Activated CD4-positive, alpha-beta T cell treated with anti-CD3 and anti-CD28 coated beads, Interleukin-2, amount 10 ng/mL, durations not matched to agents 24 days and 14 days (primary cell): Measurements from ENCODE around the gene DISC1. TPM values are rescaled to one million over a fixed set of nuclear protein-coding genes. Genes with fewer than 3 reads are reported as not detected.
A peak's percentile ranks its signal among the peaks of the same experiment; 100 is the strongest.

Source experiments
- DNase-seq: peaks from one replicate; pipeline ENCODE4 v3.0.0; 2022
- H3K27ac Mint-ChIP-seq: one replicate; pipeline ENCODE4 v1.8.0; 2022; ENCODE audit warnings: mild to moderate bottlenecking, mixed read lengths
- H3K27me3 Mint-ChIP-seq: one replicate; pipeline ENCODE4 v1.8.0; 2022; ENCODE audit warnings: mixed read lengths
- H3K36me3 Mint-ChIP-seq: one replicate; pipeline ENCODE4 v1.8.0; 2022; ENCODE audit warnings: low read depth, mild to moderate bottlenecking, mixed read lengths
- H3K4me1 Mint-ChIP-seq: one replicate; pipeline ENCODE4 v1.8.0; 2021; ENCODE audit warnings: mixed read lengths
- H3K4me3 Mint-ChIP-seq: one replicate; pipeline ENCODE4 v1.8.0; 2022; ENCODE audit warnings: mild to moderate bottlenecking, moderate library complexity, mixed read lengths
- H3K9me3 Mint-ChIP-seq: one replicate; pipeline ENCODE4 v1.8.0; 2021; ENCODE audit warnings: mixed read lengths
- intact Hi-C: fragments of 100-400 bp; cut with micrococcal nuclease; formaldehyde crosslinking; loops from one replicate; pipeline ENCODE4 v1.15.1; 2023
- total RNA-seq: library from RNA; stranded (reverse); gene quantifications from 2 replicates; pipeline ENCODE4 v1.2.3, GENCODE V29; 2022

The DISC1 gene
- total RNA-seq, 1 donor from 2014 or later, result 3.1 TPM

DNA sequence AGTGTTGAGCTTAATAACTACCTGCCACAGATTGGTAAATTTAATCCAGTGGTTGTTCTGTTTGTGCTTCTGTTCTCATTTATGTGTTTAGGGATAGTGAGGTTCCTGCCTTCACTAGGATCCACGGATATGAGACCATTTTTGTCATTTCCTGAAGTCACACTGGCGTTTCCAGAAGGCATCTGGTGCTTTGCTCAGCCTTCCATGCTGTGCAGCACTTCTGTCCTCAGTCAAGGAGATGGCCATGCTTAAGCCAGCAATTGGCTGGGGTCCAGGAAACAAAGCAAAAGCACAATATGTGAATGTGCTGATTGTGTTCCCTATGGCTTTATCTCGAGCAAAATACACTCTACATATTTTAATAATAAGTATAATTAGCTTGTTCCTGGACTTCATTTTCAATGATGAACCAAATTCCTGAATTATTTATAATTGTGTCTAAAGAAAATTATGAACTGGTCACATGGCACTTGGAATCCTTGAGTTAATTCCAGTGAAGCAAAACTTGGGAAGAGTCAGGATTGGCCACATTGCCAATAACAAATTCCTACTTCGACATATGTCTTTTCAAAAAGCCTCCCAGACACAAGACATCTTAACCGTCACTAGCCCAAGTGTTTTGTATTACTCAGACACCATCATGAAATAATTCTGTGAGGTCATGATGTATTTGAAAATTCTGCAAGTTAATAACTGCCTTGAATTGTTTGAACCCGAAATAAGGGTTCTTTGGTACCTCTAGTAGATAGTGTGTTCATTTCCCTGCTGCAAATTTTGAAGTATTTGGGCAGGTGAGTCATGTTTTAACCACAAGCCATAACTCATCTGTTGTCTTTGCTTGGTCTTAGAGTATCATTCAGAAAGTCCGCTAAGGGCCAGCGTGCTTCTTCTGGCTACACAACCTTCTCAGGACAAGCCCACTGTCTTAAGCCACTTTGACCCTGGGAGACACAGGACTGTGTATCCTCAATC, 412.4 kb downstream of the DISC1 start:
- H3K27me3 Mint-ChIP-seq, result no peaks in the 10 kb centered on the region
- H3K4me1 Mint-ChIP-seq, result no peaks in the 10 kb centered on the region
- H3K27ac Mint-ChIP-seq, result no peak overlapping the region

DNA sequence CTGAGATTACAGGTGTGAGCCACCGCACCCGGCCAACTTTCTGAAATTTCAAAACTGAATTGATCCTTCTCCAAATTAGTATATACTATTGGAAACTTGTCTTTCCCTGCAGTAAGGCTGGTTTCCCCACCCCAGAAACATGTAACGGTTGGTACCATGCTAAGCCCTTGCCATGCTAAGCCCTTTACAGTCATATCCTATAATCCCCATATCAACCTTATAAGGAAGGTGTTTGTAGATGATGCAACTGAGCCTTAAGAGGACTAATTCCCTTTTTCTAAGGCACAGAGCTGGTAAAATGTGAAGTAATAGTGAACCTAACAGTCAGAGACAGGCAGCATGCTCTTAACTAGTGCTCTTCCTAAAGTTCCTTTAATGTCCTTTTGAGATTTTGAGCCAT, 413.7 kb downstream of the DISC1 start:
- H3K27ac Mint-ChIP-seq, result no peak overlapping the region
- no peaks in the 10 kb centered on the region for H3K9me3 Mint-ChIP-seq
- no peak overlapping the region for H3K4me3 Mint-ChIP-seq
- H3K36me3 Mint-ChIP-seq, result no peaks in the 10 kb centered on the region
- peaks cover 2% of the 10 kb centered on the region for H3K27me3 Mint-ChIP-seq
- intact Hi-C loops, result loop anchor here (10.0 kb wide), 1 partner anchor 175 kb away; no protein-coding TSS in a partner anchor
- H3K4me1 Mint-ChIP-seq, result no peaks in the 10 kb centered on the region
- no peak for DNase-seq

More for the DNA sequence above, 412.4 kb downstream of the DISC1 start:
- intact Hi-C loops, result no loop called here
- DNase-seq, result no peak
- Mint-ChIP-seq H3K36me3 (peaks cover 1% of the 10 kb centered on the region), H3K4me3 (no peak overlapping the region), H3K9me3 (no peaks in the 10 kb centered on the region)

GRCh38 chr1:232044728-232045127, 418.1 kb downstream of the DISC1 start:
- no peak overlapping the region for H3K4me3 Mint-ChIP-seq
- H3K27me3 Mint-ChIP-seq, result peaks cover 2% of the 10 kb centered on the region
- no peaks in the 10 kb centered on the region for H3K9me3 Mint-ChIP-seq
- intact Hi-C loops, result loop anchor here (10.0 kb wide), 1 partner anchor 180 kb away; no protein-coding TSS in a partner anchor
- DNase-seq, result no peak
- H3K36me3 Mint-ChIP-seq, result no peaks in the 10 kb centered on the region
- H3K27ac Mint-ChIP-seq, result no peak overlapping the region
- H3K4me1 Mint-ChIP-seq, result no peaks in the 10 kb centered on the region

GRCh38 chr1:232045139-232045994, 418.8 kb downstream of the DISC1 start:
- no peak for DNase-seq
- Mint-ChIP-seq H3K9me3 (no peaks in the 10 kb centered on the region), H3K27ac (no peak overlapping the region), H3K27me3 (peaks cover 4% of the 10 kb centered on the region), H3K4me1 (no peaks in the 10 kb centered on the region), H3K36me3 (no peaks in the 10 kb centered on the region), H3K4me3 (no peak overlapping the region)
- intact Hi-C loops, result loop anchor here (10.0 kb wide), 1 partner anchor 181 kb away; no protein-coding TSS in a partner anchor

DNA sequence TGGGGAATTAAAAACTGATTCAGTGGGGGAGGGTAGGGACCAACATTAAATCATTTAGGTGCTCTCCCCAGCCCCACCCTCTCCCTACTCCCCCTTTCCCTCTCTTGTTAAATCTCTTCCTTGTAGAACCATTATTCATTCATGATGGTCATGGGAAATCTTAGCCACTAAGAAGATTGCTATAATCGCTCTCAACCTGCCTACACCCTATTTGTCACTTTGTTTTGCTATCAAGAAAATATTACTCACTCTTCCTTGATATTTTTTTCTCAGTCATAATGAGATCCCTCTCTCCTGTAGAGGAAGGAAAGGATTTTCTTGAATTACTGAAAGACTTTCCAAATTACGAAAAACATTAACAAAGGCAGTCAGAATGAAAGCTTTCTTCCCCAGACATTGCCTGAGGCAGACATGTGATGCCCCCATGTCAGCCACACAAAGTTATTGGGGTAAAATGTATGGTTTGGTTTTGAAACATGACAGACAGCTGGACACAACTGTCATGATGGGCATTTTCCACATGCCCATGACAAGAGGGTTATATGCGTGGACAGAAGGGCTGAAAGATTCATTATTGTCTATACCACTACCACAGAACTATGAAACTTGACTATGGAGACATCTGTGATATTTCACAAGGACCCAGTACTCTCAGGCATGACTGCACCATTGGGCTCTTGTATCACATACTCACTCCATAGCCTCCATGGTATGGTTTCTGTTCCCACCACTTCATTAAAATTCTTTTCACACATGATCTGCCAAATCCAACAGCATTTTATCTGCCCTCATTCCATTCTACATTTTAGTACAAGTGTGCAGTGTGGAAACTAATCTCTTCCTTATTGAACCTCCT, 420.1 kb downstream of the DISC1 start:
- Mint-ChIP-seq H3K27ac (no peak overlapping the region), H3K4me1 (no peaks in the 10 kb centered on the region), H3K36me3 (no peaks in the 10 kb centered on the region), H3K4me3 (no peak overlapping the region), H3K9me3 (no peaks in the 10 kb centered on the region), H3K27me3 (peaks cover 7% of the 10 kb centered on the region)
- intact Hi-C loops, result loop anchor here (10.0 kb wide), 1 partner anchor 182 kb away; no protein-coding TSS in a partner anchor
- DNase-seq, result no peak

DNA sequence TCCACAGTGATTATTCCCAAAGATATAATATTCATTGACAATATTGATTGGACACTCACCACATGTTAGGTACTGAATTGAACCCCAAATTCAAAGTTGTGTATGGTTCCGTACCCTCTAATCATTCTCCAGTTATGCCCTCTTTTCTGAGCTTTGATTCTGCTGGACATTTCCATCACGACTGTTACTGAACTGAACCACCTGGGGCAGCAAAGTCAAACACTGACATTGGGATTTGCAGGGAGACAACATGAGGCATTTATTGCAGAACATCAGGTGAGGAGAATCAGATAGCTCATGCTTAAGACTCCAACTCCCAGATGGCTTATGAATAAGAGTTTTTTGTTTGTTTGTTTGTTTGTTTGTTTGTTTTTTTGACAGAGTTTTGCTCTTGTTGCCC, 420.9 kb downstream of the DISC1 start:
- Mint-ChIP-seq H3K4me1 (no peaks in the 10 kb centered on the region), H3K9me3 (no peaks in the 10 kb centered on the region), H3K4me3 (no peak overlapping the region), H3K27ac (no peak overlapping the region), H3K36me3 (no peaks in the 10 kb centered on the region), H3K27me3 (peaks cover 7% of the 10 kb centered on the region)
- no peak for DNase-seq
- intact Hi-C loops, result loop anchor here (10.0 kb wide), 1 partner anchor 183 kb away; no protein-coding TSS in a partner anchor

DNA sequence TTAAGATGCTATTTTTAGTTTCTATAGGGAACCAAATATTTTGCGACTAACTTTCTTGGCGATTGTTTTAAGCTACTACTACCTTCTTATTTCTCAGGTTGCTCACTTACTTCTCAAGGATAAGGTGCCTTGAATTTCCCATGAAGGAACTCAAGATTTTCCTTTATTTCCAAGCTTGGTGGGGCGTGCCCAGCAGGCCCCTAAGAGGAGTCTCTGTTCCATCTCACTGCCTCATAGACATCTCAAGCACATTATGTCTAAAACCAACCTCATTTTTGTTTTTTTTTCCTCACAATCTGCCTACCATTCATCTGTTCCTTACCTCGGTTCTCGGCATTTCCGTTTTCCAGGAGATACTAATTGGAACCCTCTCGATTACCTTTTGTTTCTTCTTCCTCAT, 421.9 kb downstream of the DISC1 start:
- H3K9me3 Mint-ChIP-seq, result no peaks in the 10 kb centered on the region
- H3K4me1 Mint-ChIP-seq, result no peaks in the 10 kb centered on the region
- H3K27ac Mint-ChIP-seq, result no peak overlapping the region
- no peak overlapping the region for H3K4me3 Mint-ChIP-seq
- DNase-seq, result no peak
- peaks cover 7% of the 10 kb centered on the region for H3K27me3 Mint-ChIP-seq
- H3K36me3 Mint-ChIP-seq, result no peaks in the 10 kb centered on the region
- intact Hi-C loops, result loop anchor here (10.0 kb wide), 1 partner anchor 184 kb away; no protein-coding TSS in a partner anchor

GRCh38 chr1:232049335-232049734, 422.7 kb downstream of the DISC1 start:
- no peak for DNase-seq
- Mint-ChIP-seq H3K27me3 (peaks cover 7% of the 10 kb centered on the region), H3K9me3 (no peaks in the 10 kb centered on the region), H3K4me3 (no peak overlapping the region), H3K36me3 (no peaks in the 10 kb centered on the region), H3K4me1 (no peaks in the 10 kb centered on the region), H3K27ac (no peak overlapping the region)
- intact Hi-C loops, result loop anchor here (10.0 kb wide), 1 partner anchor 185 kb away; no protein-coding TSS in a partner anchor

- peaks cover 2% of the 10 kb centered on the region for H3K27me3 Mint-ChIP-seq
- H3K36me3 Mint-ChIP-seq, result no peaks in the 10 kb centered on the region
- no peak for DNase-seq
- no peaks in the 10 kb centered on the region for H3K4me1 Mint-ChIP-seq
- no peak overlapping the region for H3K27ac Mint-ChIP-seq
- H3K9me3 Mint-ChIP-seq, result no peaks in the 10 kb centered on the region
- no peak overlapping the region for H3K4me3 Mint-ChIP-seq
- intact Hi-C loops, result no loop called here
Measured at GRCh38 chr1:232057217-232057895, 430.8 kb downstream of the DISC1 start.

GRCh38 chr1:232057896-232058274, 431.3 kb downstream of the DISC1 start:
- intact Hi-C loops, result no loop called here
- Mint-ChIP-seq H3K4me1 (no peaks in the 10 kb centered on the region), H3K9me3 (no peaks in the 10 kb centered on the region)

GRCh38 chr1:232059726-232060374, 433.3 kb downstream of the DISC1 start:
- Mint-ChIP-seq H3K27me3 (peaks cover 2% of the 10 kb centered on the region), H3K27ac (no peak overlapping the region), H3K36me3 (no peaks in the 10 kb centered on the region), H3K4me1 (no peaks in the 10 kb centered on the region), H3K4me3 (no peak overlapping the region), H3K9me3 (no peaks in the 10 kb centered on the region)
- intact Hi-C loops, result no loop called here
- DNase-seq, result peak; percentile 41

More at GRCh38 chr1:232057896-232058274, 431.3 kb downstream of the DISC1 start:
- no peak overlapping the region for H3K4me3 Mint-ChIP-seq
- no peak for DNase-seq
- H3K27me3 Mint-ChIP-seq, result peaks cover 2% of the 10 kb centered on the region
- H3K36me3 Mint-ChIP-seq, result no peaks in the 10 kb centered on the region
- no peak overlapping the region for H3K27ac Mint-ChIP-seq

GRCh38 chr1:232062967-232063366, 436.4 kb downstream of the DISC1 start:
- H3K27ac Mint-ChIP-seq, result no peak overlapping the region
- DNase-seq, result peak; percentile 40
- no peaks in the 10 kb centered on the region for H3K27me3 Mint-ChIP-seq
- H3K36me3 Mint-ChIP-seq, result no peaks in the 10 kb centered on the region
- intact Hi-C loops, result no loop called here
- H3K4me3 Mint-ChIP-seq, result no peak overlapping the region
- H3K4me1 Mint-ChIP-seq, result no peaks in the 10 kb centered on the region
- no peaks in the 10 kb centered on the region for H3K9me3 Mint-ChIP-seq
